ENCODE measurements around the gene NOL3.

The NOL3 gene

DNA sequence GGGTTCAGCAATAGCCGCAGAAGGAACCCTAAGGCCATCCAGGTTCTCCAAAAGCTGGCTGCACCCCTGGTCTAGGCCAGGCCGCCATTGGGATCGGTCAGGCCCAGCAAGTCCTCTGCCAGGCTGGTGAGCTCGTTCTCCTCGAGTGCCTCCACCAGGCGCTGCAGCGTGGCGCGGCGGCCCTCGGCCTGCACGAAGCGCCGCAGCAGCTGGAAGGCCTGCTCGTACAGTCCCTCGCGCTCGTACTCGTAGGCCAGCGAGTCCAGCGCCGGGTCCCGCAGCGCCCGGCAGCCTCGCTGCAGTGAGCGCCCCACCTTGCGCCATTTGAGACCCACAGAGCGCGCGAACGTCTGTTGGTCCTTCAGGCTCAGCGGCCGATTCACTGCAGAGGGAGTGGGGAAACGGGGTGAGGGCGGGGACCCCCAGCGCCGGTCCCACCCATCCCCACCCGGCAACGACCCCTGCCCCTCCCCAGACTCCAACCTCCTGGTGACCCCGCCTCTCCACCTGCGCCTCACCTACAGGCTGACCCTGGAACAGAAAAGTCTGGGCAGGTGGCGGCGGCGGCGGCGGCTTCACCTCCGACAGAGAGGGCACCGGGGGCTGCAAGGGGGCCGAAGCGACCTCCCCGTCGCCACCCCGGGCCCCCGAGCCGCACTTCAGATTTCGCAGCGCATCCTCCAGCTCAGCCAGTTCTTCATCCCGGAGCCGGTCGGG is 15.6 kb upstream of the NOL3 start:
- no peak for DNase-seq (ENCODE audit: low read depth in 2 of 2, low spot score in 1 of 2)

DNA sequence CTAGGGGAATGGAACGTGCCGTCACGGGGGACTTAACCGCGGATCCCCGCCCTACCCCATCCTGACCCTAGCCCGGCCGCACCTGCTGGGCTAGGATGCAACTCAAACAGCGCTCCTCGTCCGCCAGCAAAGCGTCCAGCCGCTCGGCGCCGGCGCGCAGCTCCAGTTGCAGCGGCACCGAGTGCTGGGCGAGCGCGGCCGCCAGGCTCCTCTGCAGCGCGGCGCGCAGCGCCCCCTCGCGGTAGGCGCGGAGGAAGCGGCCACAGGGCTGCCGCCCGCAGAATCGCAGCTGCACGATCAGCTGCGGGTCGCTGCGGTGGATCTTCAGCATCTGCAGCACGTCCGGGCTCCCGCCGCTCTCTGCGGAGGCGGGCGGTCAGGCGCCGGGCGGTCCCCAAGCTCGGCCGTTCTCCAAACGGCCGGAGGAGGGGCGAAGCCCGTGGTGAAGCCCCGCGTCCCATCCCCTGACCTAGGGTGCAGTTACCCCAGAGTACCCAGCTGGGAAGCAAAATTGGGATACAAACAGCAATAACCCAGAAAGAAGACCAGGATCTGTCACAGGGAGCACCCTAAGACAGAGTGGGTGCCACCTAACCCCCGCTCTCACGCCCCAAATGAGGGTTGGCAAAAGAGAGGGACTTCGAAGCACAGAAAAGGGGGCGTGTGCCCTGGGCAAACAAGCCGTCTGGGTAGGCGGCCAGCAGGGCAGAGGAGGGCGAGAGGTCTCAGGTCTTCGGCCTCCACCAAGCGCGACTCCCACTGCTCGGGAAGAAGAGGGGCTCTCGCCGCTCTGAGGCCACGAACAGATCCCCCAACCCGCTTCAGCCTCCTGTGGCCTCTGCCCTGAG is 14.8 kb upstream of the NOL3 start:
- peak; percentile 49 to 56 for DNase-seq (ENCODE audit: low read depth in 2 of 2, low spot score in 1 of 2)

DNA sequence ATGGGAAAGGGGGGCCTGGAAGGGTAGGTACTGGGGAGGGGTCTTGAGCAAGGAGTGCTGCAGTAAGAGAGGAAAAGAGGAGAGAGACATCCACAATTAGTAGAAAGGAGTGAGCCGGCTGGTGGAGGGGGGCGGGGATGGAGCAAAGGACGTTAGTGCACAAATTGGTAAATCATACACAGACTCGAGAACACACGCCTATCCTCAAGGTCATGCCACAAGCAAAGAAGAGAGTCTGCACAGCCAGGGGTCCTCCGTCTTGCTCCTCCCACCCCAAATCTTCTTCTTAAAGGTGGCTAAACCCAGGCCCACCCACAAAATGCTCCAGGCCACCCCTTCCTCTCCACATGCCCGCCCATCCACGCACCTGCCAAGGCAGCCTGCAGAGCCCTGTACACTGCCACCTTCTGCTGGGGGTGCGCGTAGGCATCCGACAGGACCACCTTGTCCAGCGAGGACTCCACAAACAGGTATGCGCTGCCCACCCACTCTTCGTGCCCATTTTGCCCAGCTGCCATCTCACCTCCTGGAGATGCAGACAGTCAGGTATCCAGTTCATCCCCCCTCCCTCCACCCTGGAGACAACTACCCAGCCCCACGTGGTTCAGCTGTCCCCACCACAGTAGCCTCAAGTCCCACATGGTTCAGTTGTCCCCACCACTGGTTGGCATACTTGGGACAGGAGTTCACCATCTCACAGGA is 14.0 kb upstream of the NOL3 start:
- DNase-seq (ENCODE audit: low read depth in 2 of 2, low spot score in 1 of 2): no peak

DNA sequence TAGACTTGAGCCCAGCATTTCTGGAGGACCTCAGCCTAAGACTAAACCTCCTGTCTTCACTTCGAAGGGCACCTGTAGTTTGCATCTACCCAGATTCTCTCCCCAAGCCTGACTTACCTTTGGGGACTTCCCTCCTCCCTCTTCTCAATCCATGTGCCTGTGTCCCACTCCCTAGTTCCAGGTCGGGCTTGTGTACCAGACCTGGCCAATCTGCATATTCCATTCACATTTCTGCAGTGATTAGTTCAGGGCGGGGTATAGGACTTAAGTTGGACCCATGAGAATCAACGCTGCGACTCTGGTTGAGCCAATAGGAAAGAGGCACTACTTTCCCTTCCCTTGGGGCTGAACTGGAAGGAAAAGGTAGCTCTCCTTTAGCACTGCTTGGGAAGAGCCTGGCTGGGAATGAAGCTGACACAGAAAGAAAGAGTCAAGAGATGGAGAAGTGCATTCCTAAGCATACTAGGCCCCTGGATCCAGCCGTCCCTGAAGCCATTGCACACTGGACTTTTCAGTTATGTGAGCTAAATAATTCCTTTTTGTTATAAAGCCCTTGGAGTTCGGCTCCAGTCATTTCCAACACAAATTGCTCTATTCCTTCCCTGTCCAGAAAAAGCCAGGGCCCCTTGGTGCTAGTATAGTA is 13.1 kb upstream of the NOL3 start:
- DNase-seq (ENCODE audit: low read depth in 2 of 2, low spot score in 1 of 2): no peak

DNA sequence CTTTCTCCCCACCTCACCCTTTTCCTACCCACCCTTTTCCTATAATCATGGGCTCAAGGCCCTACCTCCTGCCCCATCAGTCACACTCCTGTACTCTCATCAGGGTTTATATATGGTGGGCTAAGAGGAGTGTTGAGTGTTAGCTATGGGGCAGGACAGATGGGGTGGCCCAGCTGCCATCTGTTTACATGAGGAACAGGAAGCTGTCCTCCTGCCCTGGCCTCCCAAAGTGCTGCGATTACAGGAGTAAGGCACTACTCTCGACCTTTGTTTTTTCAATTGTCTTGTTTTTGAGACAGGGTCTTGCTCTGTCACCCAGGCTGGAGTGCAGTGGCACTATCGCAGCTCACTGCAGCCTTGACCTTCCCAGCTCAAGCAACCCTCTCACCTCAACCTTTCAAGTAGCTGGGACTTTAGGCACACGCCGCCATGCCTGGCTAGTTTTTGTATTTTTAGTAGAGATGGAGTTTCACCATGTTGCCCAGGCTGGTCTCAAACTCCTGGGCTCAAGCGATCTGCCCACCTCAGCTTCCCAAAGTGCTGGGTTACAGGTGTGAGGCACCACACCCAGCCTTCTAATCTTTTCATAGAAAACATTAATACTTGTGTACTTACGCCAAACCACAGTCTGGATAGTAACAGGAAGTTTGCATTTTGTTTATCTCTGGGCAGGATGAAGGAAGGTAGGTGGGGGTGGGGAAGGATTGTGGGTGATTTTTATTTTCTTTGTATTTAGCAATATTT is 12.3 kb upstream of the NOL3 start:
- no peak for DNase-seq (ENCODE audit: low read depth in 2 of 2, low spot score in 1 of 2)

- DNase-seq (ENCODE audit: low read depth in 2 of 2, low spot score in 1 of 2): peak; percentile 57 to 58
Measured at GRCh38 chr16:67158637-67159600, 11.4 kb upstream of the NOL3 start.

GRCh38 chr16:67161595-67162058 is 8.7 kb upstream of the NOL3 start:
- DNase-seq (ENCODE audit: low read depth in 2 of 2, low spot score in 1 of 2): no peak

GRCh38 chr16:67162506-67163163 is 7.7 kb upstream of the NOL3 start:
- DNase-seq (ENCODE audit: low read depth in 2 of 2, low spot score in 1 of 2): no peak

- no peak for DNase-seq (ENCODE audit: low read depth in 2 of 2, low spot score in 1 of 2)
Measured at GRCh38 chr16:67163164-67163998, 7.0 kb upstream of the NOL3 start.

- no peak for DNase-seq (ENCODE audit: low read depth in 2 of 2, low spot score in 1 of 2)
Measured at GRCh38 chr16:67163999-67164558, 6.3 kb upstream of the NOL3 start.

- DNase-seq (ENCODE audit: low read depth in 2 of 2, low spot score in 1 of 2): no peak
Measured at GRCh38 chr16:67164599-67165061, 5.7 kb upstream of the NOL3 start, which contains the start of gene HSF4. Gene HSF4, plus strand, starts transcription at chr16:67164745. Its CDS starts 67 bp downstream, at chr16:67164812.

DNA sequence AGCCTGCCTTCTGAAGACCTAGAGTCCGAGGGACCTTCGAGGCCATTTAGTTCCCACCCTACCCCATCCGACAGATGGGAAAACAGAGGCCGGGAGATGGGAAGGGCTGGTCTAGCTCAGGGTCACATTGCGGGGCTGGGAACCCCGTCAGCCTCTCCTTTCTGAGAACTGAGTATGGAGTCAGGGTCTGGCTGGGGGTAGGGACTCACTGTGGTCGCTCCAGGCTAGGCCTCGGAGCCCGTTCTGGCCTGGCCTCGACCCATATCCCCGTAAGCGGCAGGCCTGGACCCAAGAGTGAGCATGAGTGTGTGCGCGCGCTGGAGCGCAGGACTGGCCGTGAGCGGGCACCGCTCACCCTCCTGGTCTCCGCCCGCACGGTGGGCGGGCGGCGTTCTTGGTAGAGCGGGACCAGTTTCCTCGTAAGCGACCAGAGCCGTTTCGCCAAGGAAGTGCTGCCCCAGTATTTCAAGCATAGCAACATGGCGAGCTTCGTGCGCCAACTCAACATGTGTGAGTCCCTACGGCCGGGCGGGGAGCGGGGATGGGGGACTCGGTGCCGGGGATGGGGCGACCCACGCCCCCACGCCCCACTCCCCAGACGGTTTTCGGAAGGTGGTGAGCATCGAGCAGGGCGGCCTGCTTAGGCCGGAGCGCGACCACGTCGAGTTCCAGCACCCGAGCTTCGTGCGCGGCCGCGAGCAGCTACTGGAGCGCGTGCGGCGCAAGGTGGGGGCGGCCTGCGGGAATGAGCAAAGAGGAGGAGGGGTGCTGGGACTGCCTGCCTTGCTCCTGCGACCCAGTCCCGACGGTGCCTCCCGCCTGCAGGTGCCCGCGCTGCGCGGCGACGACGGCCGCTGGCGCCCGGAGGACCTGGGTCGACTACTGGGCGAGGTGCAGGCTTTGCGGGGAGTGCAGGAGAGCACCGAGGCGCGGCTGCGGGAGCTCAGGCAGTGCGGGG is 4.9 kb upstream of the NOL3 start:
- no peak for DNase-seq (ENCODE audit: low read depth in 2 of 2, low spot score in 1 of 2)

- no peak for DNase-seq (ENCODE audit: low read depth in 2 of 2, low spot score in 1 of 2)
Measured at GRCh38 chr16:67166110-67166547, 4.2 kb upstream of the NOL3 start.

- DNase-seq (ENCODE audit: low read depth in 2 of 2, low spot score in 1 of 2): no peak
Measured at GRCh38 chr16:67166598-67167168, 3.7 kb upstream of the NOL3 start.

DNA sequence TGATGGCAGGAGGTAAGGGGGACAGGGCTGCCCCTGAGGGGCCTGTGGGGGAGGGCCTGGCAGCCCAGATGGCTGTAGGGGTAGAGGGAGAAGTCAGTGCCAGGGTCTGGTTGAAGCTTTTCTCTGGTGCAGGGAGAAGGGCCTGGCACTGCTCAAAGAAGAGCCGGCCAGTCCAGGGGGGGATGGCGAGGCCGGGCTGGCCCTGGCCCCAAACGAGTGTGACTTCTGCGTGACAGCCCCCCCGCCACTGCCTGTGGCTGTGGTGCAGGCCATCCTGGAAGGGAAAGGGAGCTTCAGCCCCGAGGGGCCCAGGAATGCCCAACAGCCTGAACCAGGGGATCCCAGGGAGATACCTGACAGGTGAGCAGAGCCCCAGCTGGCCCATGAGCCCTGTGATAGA is 2.8 kb upstream of the NOL3 start:
- no peak for DNase-seq (ENCODE audit: low read depth in 2 of 2, low spot score in 1 of 2)

GRCh38 chr16:67169011-67169451 is 1.3 kb upstream of the NOL3 start:
- no peak for DNase-seq (ENCODE audit: low read depth in 2 of 2, low spot score in 1 of 2)

Measured in stimulated activated CD8-positive, alpha-beta memory T cell treated with anti-CD3 and anti-CD28 coated beads, Interleukin-4, amount 100 ng/mL, for 4 hours (primary cell).